K562 (cell line): ENCODE data around the gene ANK3. TPM values are rescaled to one million over a fixed set of nuclear protein-coding genes. Genes with fewer than 3 reads are reported as not detected.
A peak's percentile ranks its signal among the peaks of the same experiment; 100 is the strongest.

ENCODE experiments used
- ATF2 ChIP-seq: sonication (generic); formaldehyde crosslinking; IDR thresholded peaks from 2 replicates; pipeline ENCODE4 v1.8.1; 2022; ENCODE audit warnings: missing genetic modification reagents
- FOXK2 ChIP-seq, 2 experiments: fragments of 450-650 bp; IDR thresholded peaks in 1 of 2; conservative IDR thresholded peaks in 1 of 2; 2 replicates each; pipeline ENCODE4 v1.6.1; 2016; ENCODE audit warnings: low read depth in 2 of 2, mild to moderate bottlenecking in 1 of 2
- KAT8 ChIP-seq: fragments of 450-650 bp; IDR thresholded peaks from 2 replicates; pipeline ENCODE4 v1.6.1; 2016; ENCODE audit warnings: low read depth, mild to moderate bottlenecking
- NR2C1 ChIP-seq, 2 experiments: fragments of 450-650 bp; IDR thresholded peaks; 2 replicates each; pipeline ENCODE4 v1.6.1; 2017; ENCODE audit warnings: mild to moderate bottlenecking in 2 of 2, antibody characterized with exemption in 1 of 2, inconsistent platforms in 1 of 2, missing compliant biosample characterization in 1 of 2, missing genetic modification characterization in 1 of 2
- PHF20 ChIP-seq: fragments of 450-650 bp; IDR thresholded peaks from 2 replicates; pipeline ENCODE4 v1.6.1; 2018; ENCODE audit not compliant: partially characterized antibody
- POLR2G ChIP-seq: fragments of 200-400 bp; formaldehyde crosslinking; IDR thresholded peaks from 2 replicates; pipeline ENCODE4 v1.6.1; 2017; ENCODE audit warnings: low read depth, mild to moderate bottlenecking, antibody characterized with exemption, low read length, moderate library complexity
- SRSF3 ChIP-seq: fragments of 200-400 bp; formaldehyde crosslinking; IDR thresholded peaks from 2 replicates; pipeline ENCODE4 v1.6.1; 2016; ENCODE audit warnings: mild to moderate bottlenecking, low read length, moderate library complexity; ENCODE audit not compliant: insufficient read depth
- ZNF444 ChIP-seq: fragments of 250-450 bp; sonication (Bioruptor Pico); IDR thresholded peaks from 2 replicates; pipeline ENCODE4 v1.4.0; 2020; ENCODE audit warnings: mild to moderate bottlenecking, moderate library complexity
- ZNF77 ChIP-seq: fragments of 250-450 bp; sonication (Bioruptor Pico); IDR thresholded peaks from 2 replicates; pipeline ENCODE4 v1.5.0; 2020
- polyA plus RNA-seq, 8 experiments: library from polyadenylated mRNA; depleted of rRNA in 4 of 8; stranded (reverse) in 5 of 8; unstranded in 3 of 8; fragments of >200 nt; fragmentation: Nextera tagmentation in 2 of 8; fragmentation: Illumina TruSeq in 1 of 8; extraction: Ambion mirVana in 2 of 8; extraction: Trizol in 1 of 8; gene quantifications; 2 replicates each; pipeline versions ENCODE4 v1.2.1 to v1.2.3, GENCODE V29; 2011 to 2014; ENCODE audit warnings: inconsistent platforms in 1 of 8, missing spikeins in 1 of 8
- total RNA-seq, 7 experiments: library from RNA; depleted of rRNA in 6 of 7; stranded (reverse); fragments of >200 nt in 6 of 7; fragmentation: Illumina TruSeq in 2 of 7; extraction: Trizol in 2 of 7; gene quantifications; 2 replicates each; pipeline versions ENCODE4 v1.2.1 to v1.2.3, GENCODE V29; 2011 to 2021; ENCODE audit warnings: low replicate concordance in 1 of 7
- TF ChIP-seq, protein P1 (sequence below): fragments of 450-650 bp; IDR thresholded peaks from 2 replicates; pipeline ENCODE4 v1.6.1; 2016; ENCODE audit warnings: mild to moderate bottlenecking, moderate library complexity
- TF ChIP-seq, protein P2 (sequence below): fragments of 200-800 bp; sonication (Bioruptor generic); IDR thresholded peaks from 2 replicates; pipeline ENCODE4 v1.6.1; 2017; ENCODE audit warnings: missing genetic modification characterization, missing compliant biosample characterization

The ANK3 gene
- total and polyA plus RNA-seq, 9 of the 15 experiments (the other 6 are each of a cell fraction or from before 2014, with no cell fraction given), result 10.0 to 32.3 (median 17.9) TPM

- TF ChIP-seq ATF2 (CRISPR knock-in tag) (no peak), POLR2G (no peak), PHF20 (no peak), ZNF444 (CRISPR knock-in tag) (peak; percentile 79), NR2C1 (IDR thresholded peaks at IDR 0.05) (no peak), NR2C1 (tag; IDR thresholded peaks at IDR 0.05) (peak; percentile 77), SRSF3 (no peak), FOXK2 (conservative IDR thresholded peaks at IDR 0.05 in 1 of 2, IDR thresholded peaks at IDR 0.05 in 1 of 2; ENCODE audit: low read depth in 2 of 2) (peak in 1 of 2 experiments; percentile 57; a peak in 1 of 4 replicates), KAT8 (no peak), ZNF77 (CRISPR knock-in tag) (no peak)
- TF ChIP-seq, protein P1, sequence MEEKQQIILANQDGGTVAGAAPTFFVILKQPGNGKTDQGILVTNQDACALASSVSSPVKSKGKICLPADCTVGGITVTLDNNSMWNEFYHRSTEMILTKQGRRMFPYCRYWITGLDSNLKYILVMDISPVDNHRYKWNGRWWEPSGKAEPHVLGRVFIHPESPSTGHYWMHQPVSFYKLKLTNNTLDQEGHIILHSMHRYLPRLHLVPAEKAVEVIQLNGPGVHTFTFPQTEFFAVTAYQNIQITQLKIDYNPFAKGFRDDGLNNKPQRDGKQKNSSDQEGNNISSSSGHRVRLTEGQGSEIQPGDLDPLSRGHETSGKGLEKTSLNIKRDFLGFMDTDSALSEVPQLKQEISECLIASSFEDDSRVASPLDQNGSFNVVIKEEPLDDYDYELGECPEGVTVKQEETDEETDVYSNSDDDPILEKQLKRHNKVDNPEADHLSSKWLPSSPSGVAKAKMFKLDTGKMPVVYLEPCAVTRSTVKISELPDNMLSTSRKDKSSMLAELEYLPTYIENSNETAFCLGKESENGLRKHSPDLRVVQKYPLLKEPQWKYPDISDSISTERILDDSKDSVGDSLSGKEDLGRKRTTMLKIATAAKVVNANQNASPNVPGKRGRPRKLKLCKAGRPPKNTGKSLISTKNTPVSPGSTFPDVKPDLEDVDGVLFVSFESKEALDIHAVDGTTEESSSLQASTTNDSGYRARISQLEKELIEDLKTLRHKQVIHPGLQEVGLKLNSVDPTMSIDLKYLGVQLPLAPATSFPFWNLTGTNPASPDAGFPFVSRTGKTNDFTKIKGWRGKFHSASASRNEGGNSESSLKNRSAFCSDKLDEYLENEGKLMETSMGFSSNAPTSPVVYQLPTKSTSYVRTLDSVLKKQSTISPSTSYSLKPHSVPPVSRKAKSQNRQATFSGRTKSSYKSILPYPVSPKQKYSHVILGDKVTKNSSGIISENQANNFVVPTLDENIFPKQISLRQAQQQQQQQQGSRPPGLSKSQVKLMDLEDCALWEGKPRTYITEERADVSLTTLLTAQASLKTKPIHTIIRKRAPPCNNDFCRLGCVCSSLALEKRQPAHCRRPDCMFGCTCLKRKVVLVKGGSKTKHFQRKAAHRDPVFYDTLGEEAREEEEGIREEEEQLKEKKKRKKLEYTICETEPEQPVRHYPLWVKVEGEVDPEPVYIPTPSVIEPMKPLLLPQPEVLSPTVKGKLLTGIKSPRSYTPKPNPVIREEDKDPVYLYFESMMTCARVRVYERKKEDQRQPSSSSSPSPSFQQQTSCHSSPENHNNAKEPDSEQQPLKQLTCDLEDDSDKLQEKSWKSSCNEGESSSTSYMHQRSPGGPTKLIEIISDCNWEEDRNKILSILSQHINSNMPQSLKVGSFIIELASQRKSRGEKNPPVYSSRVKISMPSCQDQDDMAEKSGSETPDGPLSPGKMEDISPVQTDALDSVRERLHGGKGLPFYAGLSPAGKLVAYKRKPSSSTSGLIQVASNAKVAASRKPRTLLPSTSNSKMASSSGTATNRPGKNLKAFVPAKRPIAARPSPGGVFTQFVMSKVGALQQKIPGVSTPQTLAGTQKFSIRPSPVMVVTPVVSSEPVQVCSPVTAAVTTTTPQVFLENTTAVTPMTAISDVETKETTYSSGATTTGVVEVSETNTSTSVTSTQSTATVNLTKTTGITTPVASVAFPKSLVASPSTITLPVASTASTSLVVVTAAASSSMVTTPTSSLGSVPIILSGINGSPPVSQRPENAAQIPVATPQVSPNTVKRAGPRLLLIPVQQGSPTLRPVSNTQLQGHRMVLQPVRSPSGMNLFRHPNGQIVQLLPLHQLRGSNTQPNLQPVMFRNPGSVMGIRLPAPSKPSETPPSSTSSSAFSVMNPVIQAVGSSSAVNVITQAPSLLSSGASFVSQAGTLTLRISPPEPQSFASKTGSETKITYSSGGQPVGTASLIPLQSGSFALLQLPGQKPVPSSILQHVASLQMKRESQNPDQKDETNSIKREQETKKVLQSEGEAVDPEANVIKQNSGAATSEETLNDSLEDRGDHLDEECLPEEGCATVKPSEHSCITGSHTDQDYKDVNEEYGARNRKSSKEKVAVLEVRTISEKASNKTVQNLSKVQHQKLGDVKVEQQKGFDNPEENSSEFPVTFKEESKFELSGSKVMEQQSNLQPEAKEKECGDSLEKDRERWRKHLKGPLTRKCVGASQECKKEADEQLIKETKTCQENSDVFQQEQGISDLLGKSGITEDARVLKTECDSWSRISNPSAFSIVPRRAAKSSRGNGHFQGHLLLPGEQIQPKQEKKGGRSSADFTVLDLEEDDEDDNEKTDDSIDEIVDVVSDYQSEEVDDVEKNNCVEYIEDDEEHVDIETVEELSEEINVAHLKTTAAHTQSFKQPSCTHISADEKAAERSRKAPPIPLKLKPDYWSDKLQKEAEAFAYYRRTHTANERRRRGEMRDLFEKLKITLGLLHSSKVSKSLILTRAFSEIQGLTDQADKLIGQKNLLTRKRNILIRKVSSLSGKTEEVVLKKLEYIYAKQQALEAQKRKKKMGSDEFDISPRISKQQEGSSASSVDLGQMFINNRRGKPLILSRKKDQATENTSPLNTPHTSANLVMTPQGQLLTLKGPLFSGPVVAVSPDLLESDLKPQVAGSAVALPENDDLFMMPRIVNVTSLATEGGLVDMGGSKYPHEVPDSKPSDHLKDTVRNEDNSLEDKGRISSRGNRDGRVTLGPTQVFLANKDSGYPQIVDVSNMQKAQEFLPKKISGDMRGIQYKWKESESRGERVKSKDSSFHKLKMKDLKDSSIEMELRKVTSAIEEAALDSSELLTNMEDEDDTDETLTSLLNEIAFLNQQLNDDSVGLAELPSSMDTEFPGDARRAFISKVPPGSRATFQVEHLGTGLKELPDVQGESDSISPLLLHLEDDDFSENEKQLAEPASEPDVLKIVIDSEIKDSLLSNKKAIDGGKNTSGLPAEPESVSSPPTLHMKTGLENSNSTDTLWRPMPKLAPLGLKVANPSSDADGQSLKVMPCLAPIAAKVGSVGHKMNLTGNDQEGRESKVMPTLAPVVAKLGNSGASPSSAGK, result peak; percentile 11; the same call in 1 of the 2 replicates
- TF ChIP-seq, protein P2, sequence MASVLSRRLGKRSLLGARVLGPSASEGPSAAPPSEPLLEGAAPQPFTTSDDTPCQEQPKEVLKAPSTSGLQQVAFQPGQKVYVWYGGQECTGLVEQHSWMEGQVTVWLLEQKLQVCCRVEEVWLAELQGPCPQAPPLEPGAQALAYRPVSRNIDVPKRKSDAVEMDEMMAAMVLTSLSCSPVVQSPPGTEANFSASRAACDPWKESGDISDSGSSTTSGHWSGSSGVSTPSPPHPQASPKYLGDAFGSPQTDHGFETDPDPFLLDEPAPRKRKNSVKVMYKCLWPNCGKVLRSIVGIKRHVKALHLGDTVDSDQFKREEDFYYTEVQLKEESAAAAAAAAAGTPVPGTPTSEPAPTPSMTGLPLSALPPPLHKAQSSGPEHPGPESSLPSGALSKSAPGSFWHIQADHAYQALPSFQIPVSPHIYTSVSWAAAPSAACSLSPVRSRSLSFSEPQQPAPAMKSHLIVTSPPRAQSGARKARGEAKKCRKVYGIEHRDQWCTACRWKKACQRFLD (CRISPR knock-in tag), result peak; percentile 84; the same call in 1 of the 2 replicates
Observed at GRCh38 chr10:60262647-60263126, 127.0 kb downstream of the ANK3 start (continued).
